GM12891 (cell line): ENCODE data around the gene BPNT1.
"Not testable (repeated sequence)": the region's sequence is repeated elsewhere in the genome, so short reads cannot be mapped to it uniquely, and the experiment has no call there.

Experiments
- POLR2A ChIP-seq: IDR thresholded peaks from 2 replicates; pipeline ENCODE4 v1.6.1; 2011; ENCODE audit warnings: low read depth, low read length, control low read depth
- POLR2AphosphoS5 ChIP-seq: IDR thresholded peaks from 2 replicates; pipeline ENCODE4 v1.6.1; 2011; ENCODE audit warnings: low read depth, low read length, control low read depth
- POU2F2 ChIP-seq: IDR thresholded peaks from 2 replicates; pipeline ENCODE4 v1.6.1; 2011; ENCODE audit warnings: low read depth, mild to moderate bottlenecking, control low read depth, low read length, moderate library complexity

DNA sequence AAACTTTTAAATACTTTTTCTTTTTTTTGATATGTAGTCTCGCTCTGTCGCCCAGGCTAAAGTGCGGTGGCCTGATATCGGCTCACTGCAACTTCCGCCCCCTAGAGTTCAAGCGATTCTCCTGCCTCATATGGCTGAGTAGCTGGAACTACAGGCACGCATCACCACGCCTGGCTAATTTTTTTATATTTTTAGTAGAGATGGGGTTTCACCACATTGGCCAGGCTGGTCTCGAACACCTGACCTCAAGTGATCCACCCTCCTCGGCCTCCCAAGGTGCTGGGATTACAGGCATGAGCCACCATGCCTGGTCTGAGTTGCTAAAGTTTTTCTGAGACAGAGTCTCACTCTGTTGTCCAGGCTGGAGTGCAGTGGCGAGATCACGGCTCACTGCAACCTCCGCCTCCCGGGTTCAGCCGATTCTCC lies 3.3 kb downstream of the BPNT1 start:
- not testable (repeated sequence) for TF ChIP-seq POU2F2, POLR2AphosphoS5, POLR2A
